Measurements from ENCODE around the gene ABCC12.
"Not testable (repeated sequence)": the region's sequence is repeated elsewhere in the genome, so short reads cannot be mapped to it uniquely, and the experiment has no call there.

The ABCC12 gene

GRCh38 chr16:48155926-48156789 lies at the start of gene ABCC12:
Gene ABCC12 (minus strand): TSS chr16:48155993. CDS start chr16:48146424, 9,569 bp downstream.
- DNase-seq (ENCODE audit: low read depth in 2 of 2): no peak

DNA sequence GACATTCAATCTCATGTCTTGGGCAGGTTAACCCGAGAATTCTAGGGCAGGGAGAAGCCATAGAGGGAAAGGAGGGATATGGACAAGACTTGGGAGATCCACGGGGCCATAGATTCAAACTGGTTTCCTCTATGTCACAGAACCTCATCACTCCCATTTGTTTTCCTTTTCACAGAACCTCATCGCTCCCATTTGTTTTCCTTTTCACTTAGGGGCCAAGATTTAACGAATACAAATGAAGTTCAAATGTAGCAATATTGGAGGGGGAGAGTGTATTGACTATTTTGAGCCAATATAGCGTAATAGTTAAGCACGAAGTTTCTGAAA lies 49.0 kb upstream of the ABCC12 start:
- DNase-seq (ENCODE audit: low read depth in 2 of 2): no peak

- DNase-seq (ENCODE audit: low read depth in 2 of 2): no peak
Observed at GRCh38 chr16:48203974-48204824, 48.4 kb upstream of the ABCC12 start.

DNA sequence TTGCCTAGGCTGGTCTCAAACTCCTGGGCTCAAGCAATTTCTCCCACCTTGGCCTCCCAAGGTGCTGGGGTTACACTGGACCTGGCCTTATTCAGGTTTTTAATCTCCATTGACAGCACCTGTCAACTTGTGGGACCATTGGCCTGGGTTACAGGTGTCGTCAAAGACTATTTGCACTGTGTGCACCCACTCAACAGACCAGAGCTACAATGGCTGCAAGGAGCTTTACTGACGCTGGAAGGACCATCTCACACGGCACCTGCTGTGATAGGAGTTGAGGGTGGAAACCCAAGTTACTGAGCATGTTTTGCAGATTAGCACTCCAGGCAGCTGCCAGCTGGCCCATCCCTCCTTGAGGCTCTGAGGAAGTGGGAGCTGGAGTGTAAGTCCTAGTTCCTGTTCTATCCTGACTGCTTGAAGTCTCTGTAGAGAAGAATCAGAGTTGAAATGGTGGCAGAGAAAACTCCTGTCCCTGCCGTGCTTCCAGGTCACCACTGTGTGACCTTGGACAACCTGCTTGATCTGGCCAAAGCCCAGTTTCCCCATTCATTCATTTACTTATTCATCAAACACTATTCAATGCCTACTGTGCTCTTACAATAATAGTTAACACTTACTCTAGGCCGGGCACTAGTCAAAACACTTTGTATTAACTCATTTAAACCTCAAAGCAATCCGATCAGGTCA lies 45.9 kb upstream of the ABCC12 start:
- no peak for DNase-seq (ENCODE audit: low read depth in 2 of 2)

DNA sequence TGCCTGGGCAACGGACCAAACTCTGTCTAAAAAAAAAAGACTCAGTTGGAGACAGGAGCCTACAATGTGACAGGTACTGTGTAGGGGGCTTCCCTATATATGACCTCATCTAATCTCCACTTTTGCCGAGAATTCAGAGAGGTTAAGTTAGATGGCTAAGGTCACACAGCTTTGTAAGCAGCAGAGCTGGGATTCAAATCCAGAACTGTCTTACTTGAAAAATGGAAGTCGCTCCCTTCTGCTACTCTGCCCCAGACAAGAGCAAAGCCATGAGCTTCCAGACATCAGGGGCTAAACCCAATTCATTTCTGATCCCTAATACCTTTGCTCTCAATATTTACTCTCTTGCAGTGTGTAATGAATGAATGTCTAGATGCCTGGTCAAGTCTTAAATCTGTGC lies 41.5 kb upstream of the ABCC12 start:
- DNase-seq (ENCODE audit: low read depth in 2 of 2): no peak

- DNase-seq (ENCODE audit: low read depth in 2 of 2): no peak
Observed at GRCh38 chr16:48194828-48195556, 39.2 kb upstream of the ABCC12 start.

- DNase-seq (ENCODE audit: low read depth in 2 of 2): no peak
Observed at GRCh38 chr16:48193846-48194245, 38.1 kb upstream of the ABCC12 start.

GRCh38 chr16:48188449-48189102 lies 32.8 kb upstream of the ABCC12 start:
- DNase-seq (ENCODE audit: low read depth in 2 of 2): no peak

- DNase-seq (ENCODE audit: low read depth in 2 of 2): no peak
Observed at GRCh38 chr16:48187779-48188178, 32.0 kb upstream of the ABCC12 start.

DNA sequence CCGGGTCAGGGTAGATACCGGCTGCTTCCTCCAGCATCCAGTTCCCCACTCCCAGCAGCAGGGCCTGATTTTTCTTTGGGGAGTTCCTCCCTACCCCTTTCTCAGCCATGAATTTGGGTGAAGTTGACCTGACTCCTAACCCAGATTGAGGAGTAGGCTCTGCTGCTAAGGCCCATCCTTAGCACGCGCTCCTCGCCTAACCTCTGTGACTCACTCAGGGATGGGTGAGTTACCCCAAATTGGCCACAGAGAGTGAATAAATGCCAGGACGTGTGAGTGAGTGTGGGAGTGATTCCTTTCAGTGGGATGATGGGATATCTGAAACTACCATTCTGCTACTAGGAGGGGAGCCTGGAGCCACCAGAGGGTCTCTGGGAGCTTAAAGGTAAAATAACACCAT lies 28.9 kb upstream of the ABCC12 start:
- no peak for DNase-seq (ENCODE audit: low read depth in 2 of 2)

DNA sequence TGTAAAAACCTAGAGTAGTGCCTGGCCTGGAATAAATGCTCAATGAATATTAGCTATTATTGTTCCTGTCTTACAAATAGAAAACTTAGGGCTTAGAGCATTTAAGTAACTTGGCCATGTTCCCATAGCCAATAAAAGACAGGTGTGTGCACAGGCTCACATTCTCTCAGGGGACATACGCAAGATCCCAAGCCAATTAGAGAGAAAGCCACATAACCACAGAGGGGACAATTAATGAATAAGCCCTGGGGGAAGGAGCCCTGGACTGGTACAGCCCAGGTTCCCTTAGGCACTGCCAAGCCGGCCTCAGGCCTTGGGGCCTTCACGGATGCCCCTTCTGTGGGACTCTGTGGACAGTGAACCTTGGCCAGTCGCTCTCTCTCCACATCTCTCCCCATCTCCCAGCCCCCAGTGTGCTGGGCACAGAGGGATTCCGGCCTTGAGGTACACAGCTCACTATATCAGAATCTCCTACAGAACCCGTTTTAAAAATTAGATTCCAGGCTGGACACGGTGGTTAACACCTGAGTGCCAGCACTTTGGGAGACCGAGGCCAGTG lies 27.3 kb upstream of the ABCC12 start:
- DNase-seq (ENCODE audit: low read depth in 2 of 2): no peak

- not testable (repeated sequence) for DNase-seq (ENCODE audit: low read depth in 2 of 2)
Observed at GRCh38 chr16:48181746-48182520, 26.1 kb upstream of the ABCC12 start.

GRCh38 chr16:48180868-48181480 lies 25.2 kb upstream of the ABCC12 start:
- no peak for DNase-seq (ENCODE audit: low read depth in 2 of 2)

- no peak for DNase-seq (ENCODE audit: low read depth in 2 of 2)
Observed at GRCh38 chr16:48176635-48177408, 21.0 kb upstream of the ABCC12 start.

GRCh38 chr16:48173889-48174288 lies 18.1 kb upstream of the ABCC12 start:
- no peak for DNase-seq (ENCODE audit: low read depth in 2 of 2)

- DNase-seq (ENCODE audit: low read depth in 2 of 2): no peak
Observed at GRCh38 chr16:48172682-48173081, 16.9 kb upstream of the ABCC12 start.

GRCh38 chr16:48169896-48170295 lies 14.1 kb upstream of the ABCC12 start:
- no peak for DNase-seq (ENCODE audit: low read depth in 2 of 2)

GRCh38 chr16:48168075-48168474 lies 12.3 kb upstream of the ABCC12 start:
- no peak for DNase-seq (ENCODE audit: low read depth in 2 of 2)

- DNase-seq (ENCODE audit: low read depth in 2 of 2): not testable (repeated sequence)
Observed at GRCh38 chr16:48166617-48167016, 10.8 kb upstream of the ABCC12 start.

Data from stimulated activated CD8-positive, alpha-beta memory T cell treated with anti-CD3 and anti-CD28 coated beads, Interleukin-7, amount 100 ng/mL, for 1 hour (primary cell).